ENCODE measurements around the gene MPO. TPM values are rescaled to one million over a fixed set of nuclear protein-coding genes. Genes with fewer than 3 reads are reported as not detected.

Gene MPO
- total RNA-seq, 2 experiments from 2014 or later: not detected

Other genes starting within 250 kb of the MPO start
- gene DYNLL2, start 197.5 kb downstream of the MPO start, total RNA-seq: 10 to 100 TPM; 30.1 to 31.9 TPM
- under 1 TPM; 0.54 to 0.77 TPM for gene OR4D1, start 132.6 kb downstream of the MPO start, total RNA-seq
- gene OR4D2, start 114.0 kb downstream of the MPO start, total RNA-seq: not detected
- gene EPX, start 88.2 kb downstream of the MPO start, total RNA-seq: not detected
- gene MKS1, start 61.7 kb downstream of the MPO start, total RNA-seq: 10 to 100 TPM; 17.6 to 18.5 TPM
- not detected for gene LPO, start 42.4 kb downstream of the MPO start, total RNA-seq
- gene TSPOAP1, start 47.9 kb upstream of the MPO start, total RNA-seq: 10 to 100 TPM; 44.1 to 57.5 TPM
- gene SUPT4H1, start 71.3 kb upstream of the MPO start, total RNA-seq: 10 to 100 TPM; 66.1 to 69.0 TPM
- under 1 TPM; 0.07 to 0.12 TPM for gene RNF43, start 136.6 kb upstream of the MPO start, total RNA-seq
- under 1 TPM; 0.77 to 0.89 TPM for gene HSF5, start 207.5 kb upstream of the MPO start, total RNA-seq
- gene MTMR4, start 233.7 kb upstream of the MPO start, total RNA-seq: 10 to 100 TPM; 48.9 to 55.9 TPM